A549 treated with AZD9567 at 1 μM for 4 hours (cell line): Measurements from ENCODE around the gene DIP2A. TPM values are rescaled to one million over a fixed set of nuclear protein-coding genes. Genes with fewer than 3 reads are reported as not detected.

Experiments
- total RNA-seq: library from RNA; stranded (reverse); fragments of 200-300 nt; extraction: Qiagen RNA extraction; gene quantifications from 5 replicates; pipeline ENCODE4 v1.2.3, GENCODE V29; 2022; ENCODE audit not compliant: insufficient read depth

DIP2A gene, protein sequence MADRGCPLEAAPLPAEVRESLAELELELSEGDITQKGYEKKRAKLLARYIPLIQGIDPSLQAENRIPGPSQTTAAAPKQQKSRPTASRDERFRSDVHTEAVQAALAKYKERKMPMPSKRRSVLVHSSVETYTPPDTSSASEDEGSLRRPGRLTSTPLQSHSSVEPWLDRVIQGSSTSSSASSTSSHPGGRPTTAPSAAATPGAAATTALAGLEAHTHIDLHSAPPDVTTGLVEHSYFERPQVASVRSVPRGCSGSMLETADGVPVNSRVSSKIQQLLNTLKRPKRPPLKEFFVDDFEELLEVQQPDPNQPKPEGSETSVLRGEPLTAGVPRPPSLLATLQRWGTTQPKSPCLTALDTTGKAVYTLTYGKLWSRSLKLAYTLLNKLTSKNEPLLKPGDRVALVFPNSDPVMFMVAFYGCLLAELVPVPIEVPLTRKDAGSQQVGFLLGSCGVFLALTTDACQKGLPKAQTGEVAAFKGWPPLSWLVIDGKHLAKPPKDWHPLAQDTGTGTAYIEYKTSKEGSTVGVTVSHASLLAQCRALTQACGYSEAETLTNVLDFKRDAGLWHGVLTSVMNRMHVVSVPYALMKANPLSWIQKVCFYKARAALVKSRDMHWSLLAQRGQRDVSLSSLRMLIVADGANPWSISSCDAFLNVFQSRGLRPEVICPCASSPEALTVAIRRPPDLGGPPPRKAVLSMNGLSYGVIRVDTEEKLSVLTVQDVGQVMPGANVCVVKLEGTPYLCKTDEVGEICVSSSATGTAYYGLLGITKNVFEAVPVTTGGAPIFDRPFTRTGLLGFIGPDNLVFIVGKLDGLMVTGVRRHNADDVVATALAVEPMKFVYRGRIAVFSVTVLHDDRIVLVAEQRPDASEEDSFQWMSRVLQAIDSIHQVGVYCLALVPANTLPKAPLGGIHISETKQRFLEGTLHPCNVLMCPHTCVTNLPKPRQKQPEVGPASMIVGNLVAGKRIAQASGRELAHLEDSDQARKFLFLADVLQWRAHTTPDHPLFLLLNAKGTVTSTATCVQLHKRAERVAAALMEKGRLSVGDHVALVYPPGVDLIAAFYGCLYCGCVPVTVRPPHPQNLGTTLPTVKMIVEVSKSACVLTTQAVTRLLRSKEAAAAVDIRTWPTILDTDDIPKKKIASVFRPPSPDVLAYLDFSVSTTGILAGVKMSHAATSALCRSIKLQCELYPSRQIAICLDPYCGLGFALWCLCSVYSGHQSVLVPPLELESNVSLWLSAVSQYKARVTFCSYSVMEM (N-terminal part only)
- total RNA-seq, result 10.3 to 15.5 TPM (median 13.7 TPM) in 5 replicates

DNA sequence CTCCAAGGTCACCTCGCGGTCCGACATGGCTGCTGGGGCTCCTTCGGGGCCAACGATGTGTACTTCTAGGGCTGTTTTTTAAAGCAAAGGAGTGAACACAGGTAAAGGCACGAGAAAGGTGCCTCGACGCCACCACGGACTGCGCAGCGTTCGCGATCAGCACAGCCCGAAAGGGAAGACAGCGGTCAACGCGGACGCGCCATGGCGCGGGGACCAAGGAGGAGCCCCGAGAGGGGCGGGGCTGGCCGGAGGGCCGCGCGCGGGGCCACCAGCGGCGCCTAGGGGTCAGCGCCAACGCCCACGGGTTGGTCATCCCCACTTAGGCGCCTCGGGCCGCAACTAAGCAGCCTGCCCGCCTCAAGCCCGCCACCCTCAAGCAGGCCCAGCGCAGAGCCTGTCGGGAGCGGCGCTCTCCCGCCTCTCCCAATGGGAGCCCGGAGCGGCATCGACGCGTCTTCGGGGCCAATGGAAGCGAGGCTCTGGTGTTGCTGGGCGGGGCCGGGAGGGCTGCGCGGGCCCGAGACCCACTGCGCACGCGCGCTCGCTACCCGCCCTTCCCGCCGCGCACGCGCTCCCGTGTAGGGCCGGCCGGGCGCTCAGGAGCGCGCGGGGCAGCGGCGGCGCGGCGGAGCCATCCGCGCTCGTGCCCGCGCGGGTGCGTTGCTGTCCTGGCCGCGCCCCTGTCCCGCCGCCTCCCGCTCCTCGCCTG, at the start of gene DIP2A:
DIP2A (plus strand) TSS at position 577 of the 709 bp plus-strand sequence. CDS start 241 bp downstream, outside the sequence.

GRCh38 chr21:46604975-46605766, 146.5 kb downstream of the DIP2A start, which contains the start of gene S100B:
Gene S100B (minus strand): TSS chr21:46605082. CDS start chr21:46602415, 2,667 bp downstream.

Other genes starting within 250 kb of the DIP2A start
- gene LSS, start 230.1 kb upstream of the DIP2A start, total RNA-seq, result 12.2 to 17.1 TPM (median 16.1 TPM) in 5 replicates
- 32.7 to 41.1 TPM (median 39.1 TPM) in 5 replicates for gene MCM3AP, start 173.3 kb upstream of the DIP2A start, total RNA-seq
- 10.3 to 28.5 TPM (median 27.2 TPM) in 5 replicates for gene YBEY, start 172.5 kb upstream of the DIP2A start, total RNA-seq
- gene C21orf58, start 135.0 kb upstream of the DIP2A start, total RNA-seq, result 4.5 to 6.4 TPM (median 5.7 TPM) in 5 replicates
- gene PCNT, start 134.7 kb upstream of the DIP2A start, total RNA-seq, result 10.2 to 16.2 TPM (median 14.2 TPM) in 5 replicates
- not detected in 5 replicates for gene S100B, start 146.2 kb downstream of the DIP2A start, total RNA-seq
- 52.8 to 63.7 TPM (median 55.4 TPM) in 5 replicates for gene PRMT2, start 176.8 kb downstream of the DIP2A start, total RNA-seq